GM20000 (cell line): ENCODE results near the gene NFIC.
A peak's percentile ranks its signal among the peaks of the same experiment; 100 is the strongest.
"Not testable (repeated sequence)": the region's sequence is repeated elsewhere in the genome, so short reads cannot be mapped to it uniquely, and the experiment has no call there.

ENCODE experiments used
- DNase-seq: peaks from one replicate; pipeline ENCODE4 v3.0.0; 2012; ENCODE audit warnings: low spot score
- TF ChIP-seq, protein P1 (sequence below): IDR thresholded peaks from 2 replicates; pipeline ENCODE4 v1.5.1; 2012; ENCODE audit warnings: mild to moderate bottlenecking, control low read depth; ENCODE audit errors: extremely low read depth, missing control alignments

NFIC gene

DNA sequence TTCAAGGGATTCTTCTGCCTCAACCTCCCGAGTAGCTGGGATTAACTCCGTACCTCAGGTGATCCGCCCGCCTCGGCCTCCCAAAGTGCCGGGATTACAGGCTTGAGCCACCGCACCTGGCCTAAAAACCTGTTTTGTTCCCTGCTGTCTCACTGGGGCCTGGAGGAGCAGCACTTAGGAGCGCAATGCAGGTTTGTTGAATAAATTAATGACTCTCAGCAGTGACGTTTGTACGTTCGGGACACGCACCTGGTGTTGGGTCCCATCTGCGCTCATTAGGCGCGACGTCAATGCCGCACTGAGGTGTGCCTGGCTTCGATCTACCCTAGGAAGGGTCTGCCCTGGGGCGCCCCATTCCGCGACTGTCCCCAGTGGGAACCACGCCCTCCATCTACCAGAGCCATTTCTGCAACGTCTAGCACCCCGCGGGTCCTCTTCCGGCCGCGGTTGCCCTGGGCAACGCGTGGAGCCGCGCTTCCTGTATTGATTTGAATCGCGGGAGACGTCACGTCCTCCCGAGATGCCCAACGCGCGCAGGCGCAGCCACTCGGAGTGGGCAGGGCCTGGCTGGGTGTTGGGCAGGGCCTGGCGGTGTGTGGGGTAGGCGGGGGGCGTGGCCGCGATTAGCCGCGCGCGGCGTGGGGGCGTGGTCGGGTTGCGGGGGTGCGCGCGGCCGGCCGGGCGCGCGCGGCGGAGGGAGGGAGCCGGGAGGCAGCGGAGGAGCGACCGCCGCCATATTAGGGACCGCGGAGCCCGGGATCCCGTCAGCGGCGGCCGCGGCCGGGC is 139.4 kb downstream of the NFIC start, which contains the start of gene FZR1:
TSS of gene FZR1 (plus strand) at position 714 of the 786 bp plus-strand sequence. CDS start 16,679 bp downstream, outside the sequence.
- TF ChIP-seq, protein P1, sequence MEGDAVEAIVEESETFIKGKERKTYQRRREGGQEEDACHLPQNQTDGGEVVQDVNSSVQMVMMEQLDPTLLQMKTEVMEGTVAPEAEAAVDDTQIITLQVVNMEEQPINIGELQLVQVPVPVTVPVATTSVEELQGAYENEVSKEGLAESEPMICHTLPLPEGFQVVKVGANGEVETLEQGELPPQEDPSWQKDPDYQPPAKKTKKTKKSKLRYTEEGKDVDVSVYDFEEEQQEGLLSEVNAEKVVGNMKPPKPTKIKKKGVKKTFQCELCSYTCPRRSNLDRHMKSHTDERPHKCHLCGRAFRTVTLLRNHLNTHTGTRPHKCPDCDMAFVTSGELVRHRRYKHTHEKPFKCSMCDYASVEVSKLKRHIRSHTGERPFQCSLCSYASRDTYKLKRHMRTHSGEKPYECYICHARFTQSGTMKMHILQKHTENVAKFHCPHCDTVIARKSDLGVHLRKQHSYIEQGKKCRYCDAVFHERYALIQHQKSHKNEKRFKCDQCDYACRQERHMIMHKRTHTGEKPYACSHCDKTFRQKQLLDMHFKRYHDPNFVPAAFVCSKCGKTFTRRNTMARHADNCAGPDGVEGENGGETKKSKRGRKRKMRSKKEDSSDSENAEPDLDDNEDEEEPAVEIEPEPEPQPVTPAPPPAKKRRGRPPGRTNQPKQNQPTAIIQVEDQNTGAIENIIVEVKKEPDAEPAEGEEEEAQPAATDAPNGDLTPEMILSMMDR = no peak
- DNase-seq = peak; percentile 100

DNA sequence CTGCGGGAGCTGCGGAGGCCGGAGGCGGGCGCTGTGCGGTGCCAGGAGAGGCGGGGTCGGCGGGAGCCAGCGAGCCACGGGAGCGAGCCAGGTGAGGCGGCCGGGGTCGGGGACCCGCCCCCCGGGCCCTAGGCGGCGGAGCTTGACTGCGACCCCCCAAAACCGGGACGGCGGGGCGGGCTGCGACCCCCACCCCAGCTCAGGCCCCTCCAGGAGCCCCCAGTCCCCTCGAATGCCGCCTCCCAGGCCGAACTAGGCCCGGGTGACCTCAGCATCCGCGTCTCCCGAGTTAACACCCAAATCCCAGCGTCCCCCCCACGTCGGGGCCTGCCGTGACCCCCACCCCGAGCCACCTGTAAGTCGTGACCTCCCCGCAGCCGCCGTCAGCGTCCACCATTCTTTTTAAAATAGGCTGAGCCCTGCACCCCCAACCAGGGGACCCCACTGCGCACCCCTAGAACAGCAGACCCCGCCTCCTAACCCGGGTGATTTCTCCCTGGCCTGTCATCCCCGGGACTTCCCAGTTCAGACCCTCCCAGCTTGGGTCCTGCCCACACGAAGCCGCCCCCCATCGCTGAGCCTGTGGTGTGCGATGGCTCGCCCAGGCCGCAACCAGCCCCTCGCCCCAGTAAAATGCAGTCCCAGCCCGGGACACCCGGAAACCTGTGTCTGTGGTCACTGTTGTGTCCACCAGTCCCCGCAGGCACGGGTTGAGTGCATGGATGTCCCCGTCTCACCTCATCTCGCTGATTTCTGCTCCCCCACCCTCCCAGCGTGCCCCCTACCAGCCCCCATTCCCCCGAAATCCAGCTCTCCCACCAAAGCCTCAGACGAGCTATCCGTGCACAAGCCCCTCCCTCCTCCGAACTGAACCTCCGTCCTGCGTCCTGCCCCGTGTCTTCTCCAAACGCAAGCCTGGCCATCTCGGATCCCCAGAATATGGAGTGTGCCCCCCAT is 140.3 kb downstream of the NFIC start:
- TF ChIP-seq, protein P1 = no peak
- peak; percentile 58 for DNase-seq

DNA sequence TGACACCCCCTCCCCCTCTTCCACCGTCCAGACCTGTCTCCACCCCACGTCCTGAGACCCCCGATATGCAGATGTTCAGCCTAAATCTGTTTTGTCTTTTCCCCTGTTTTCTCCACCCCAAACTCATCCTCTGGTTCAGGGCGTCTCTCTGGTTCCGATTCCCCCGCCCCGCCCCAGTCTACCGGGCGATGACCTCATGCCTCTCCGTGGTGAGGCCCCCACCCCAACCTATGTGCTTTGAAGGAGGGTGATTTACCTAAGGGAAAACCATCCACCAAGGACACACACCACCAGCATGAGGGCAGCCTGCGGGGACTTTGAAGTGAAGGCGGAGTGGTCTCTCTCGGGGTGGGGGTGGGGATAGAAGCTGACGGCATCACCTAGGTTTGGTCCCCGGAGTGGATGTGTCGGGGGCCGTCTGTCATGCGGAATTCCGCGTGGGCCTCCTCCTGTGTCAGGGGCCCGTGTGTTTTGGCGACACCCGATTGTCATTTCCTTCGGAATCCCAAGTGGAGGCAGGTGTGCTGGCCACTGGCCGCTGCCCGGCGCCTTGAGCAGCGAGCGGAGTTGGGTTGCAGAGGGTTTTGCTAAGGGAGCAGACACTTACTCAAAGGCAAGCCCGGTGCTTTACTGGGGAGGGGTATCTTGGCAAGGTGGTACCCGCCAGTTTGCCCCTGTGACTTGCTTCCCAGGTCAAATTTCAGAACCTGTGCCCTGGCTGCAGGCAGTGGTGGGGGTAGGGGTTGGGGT is 141.2 kb downstream of the NFIC start:
- no peak for DNase-seq
- TF ChIP-seq, protein P1 = no peak

DNA sequence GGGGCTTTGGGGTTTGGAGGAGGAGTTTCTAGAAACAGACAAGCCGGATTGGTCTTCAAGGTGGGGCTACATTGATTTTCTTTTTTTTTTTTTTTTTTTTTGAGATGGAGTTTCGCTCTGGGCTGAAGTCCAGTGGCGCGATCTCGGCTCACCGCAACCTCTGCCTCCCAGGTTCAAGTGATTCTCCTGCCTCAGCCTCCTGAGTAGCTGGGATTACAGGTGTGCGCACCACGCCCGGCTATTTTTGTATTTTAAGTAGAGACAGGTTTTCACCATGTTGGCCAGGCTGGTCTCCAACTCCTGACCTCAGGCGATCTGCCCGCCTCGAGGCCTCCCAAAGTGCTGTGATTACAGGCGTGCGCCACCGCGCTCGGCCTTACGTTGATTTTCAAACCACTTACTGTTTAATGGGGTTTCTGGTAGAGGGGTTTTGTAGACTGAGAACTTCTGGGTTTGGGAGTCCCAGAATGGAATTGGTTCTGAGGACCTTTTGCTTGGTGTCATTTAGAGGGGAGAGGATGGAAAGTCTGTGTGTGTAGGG is 141.8 kb downstream of the NFIC start:
- not testable (repeated sequence) for DNase-seq

DNA sequence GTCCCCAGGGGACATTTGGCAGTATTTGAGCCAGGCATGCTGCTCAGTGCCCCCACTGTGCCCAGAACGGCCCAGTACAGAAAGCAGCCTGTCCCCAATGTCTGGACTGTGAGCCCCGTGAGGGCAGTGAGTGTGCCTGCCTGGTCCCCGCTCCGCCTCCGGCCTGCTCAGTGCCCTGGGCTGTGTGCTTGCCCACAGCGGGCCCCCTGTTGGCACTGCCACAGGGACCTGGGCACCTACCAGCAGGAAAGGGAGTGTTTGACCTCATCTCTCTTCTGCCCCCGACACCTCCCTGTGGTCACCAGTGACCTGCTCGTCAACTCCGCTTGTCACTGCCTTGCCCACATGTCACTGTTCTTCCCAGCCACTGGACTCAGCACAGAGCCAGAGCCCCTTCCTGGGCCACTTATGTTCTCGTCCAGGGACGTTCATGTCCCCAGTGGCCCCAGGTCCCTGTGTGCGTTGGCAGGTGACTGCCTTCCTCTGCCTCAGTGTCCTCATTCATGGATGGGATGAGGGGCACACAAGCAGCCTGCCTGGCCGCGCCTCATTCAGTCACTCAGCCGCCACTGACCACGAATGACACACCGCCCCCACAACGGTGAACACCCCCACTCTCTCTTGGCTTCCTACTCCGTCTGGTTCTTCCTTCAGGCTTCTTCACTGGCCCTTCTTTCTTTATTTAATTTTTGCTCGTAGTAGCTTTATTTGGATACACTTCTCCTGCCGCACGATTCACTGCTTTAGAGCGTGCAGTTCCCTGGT is 142.6 kb downstream of the NFIC start:
- TF ChIP-seq, protein P1 = no peak
- no peak for DNase-seq

DNA sequence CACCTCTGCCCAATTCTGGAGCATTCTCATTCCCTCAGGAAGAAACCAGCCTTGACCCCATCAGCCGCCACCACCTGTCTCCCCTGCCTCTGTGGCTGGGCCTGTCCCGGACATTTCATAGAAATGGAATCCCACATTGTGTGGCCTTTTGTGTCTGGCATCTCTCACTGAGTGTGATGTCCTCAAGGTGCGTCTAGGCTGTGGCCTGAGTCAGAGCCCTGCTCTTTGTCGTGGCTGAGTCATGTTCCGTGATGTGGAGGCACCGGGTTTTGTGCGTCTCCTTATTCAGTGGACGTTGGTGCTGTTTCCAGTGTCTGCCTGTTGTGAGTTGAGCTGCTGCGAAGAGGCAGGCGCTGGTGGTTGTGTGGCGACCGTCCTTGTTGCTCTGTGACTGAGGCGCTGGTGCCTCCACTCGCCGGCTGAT is 143.2 kb downstream of the NFIC start:
- no peak for DNase-seq

More for the DNA sequence above, 143.2 kb downstream of the NFIC start:
- TF ChIP-seq, protein P1 = no peak
